Neural crest cell (in vitro differentiated cells): ENCODE results near the gene DCAF5. TPM values are rescaled to one million over a fixed set of nuclear protein-coding genes. Genes with fewer than 3 reads are reported as not detected.
"Not testable (repeated sequence)": the region's sequence is repeated elsewhere in the genome, so short reads cannot be mapped to it uniquely, and the experiment has no call there.

Experiments
- DNase-seq: peaks from one replicate; pipeline ENCODE4 v3.0.0; 2021; ENCODE audit warnings: low read depth, mixed read lengths, low spot score
- H3K27ac Mint-ChIP-seq: one replicate; pipeline ENCODE4 v1.8.0; 2021; ENCODE audit warnings: mild to moderate bottlenecking, mixed read lengths; ENCODE audit not compliant: unreplicated experiment
- H3K27me3 Mint-ChIP-seq: 2 replicates; pipeline ENCODE4 v1.8.0; 2021; ENCODE audit warnings: low read depth, mild to moderate bottlenecking, mixed read lengths
- H3K36me3 Mint-ChIP-seq: 2 replicates; pipeline ENCODE4 v1.8.0; 2021; ENCODE audit warnings: low read depth, mild to moderate bottlenecking, mixed read lengths
- H3K4me1 Mint-ChIP-seq: 2 replicates; pipeline ENCODE4 v1.8.0; 2021; ENCODE audit warnings: mixed read lengths
- H3K4me3 Mint-ChIP-seq: one replicate; pipeline ENCODE4 v1.8.0; 2021; ENCODE audit warnings: mild to moderate bottlenecking, mixed read lengths
- H3K9me3 Mint-ChIP-seq: 2 replicates; pipeline ENCODE4 v1.8.0; 2021; ENCODE audit warnings: mixed read lengths
- CTCF ChIP-seq: fragments of 200-600 bp; sonication (generic); conservative IDR thresholded peaks from 2 replicates; pipeline ENCODE4 v1.5.0; 2021; ENCODE audit warnings: antibody characterized with exemption, mild to moderate bottlenecking
- total RNA-seq: library from RNA; stranded (reverse); gene quantifications from 2 replicates; pipeline ENCODE4 v1.2.1, GENCODE V29; 2021

Gene DCAF5
- total RNA-seq, 1 donor from 2014 or later: 46.7 TPM

DNA sequence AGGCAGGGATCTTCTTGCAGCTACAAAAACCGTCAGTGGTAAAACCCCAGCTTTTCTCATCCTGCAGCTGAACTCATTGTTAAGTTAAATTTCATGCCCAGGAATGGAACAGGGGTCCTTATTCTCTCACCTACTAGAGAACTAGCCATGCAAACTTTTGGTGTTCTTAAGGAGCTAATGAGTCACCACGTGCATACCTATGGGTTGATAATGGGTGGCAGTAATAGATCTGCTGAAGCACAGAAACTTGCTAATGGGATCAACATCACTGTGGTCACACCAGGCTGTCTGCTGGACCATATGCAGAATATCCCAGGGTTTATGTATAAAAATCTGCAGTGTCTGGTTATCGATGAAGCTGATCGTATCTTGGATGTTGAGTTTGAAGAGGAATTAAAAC lies 68.9 kb downstream of the DCAF5 start:
- no peak overlapping the region for H3K4me3 Mint-ChIP-seq
- H3K36me3 Mint-ChIP-seq: peaks cover 15% of the 10 kb centered on the region
- H3K27ac Mint-ChIP-seq: no peak overlapping the region
- no peak for DNase-seq
- no peak for TF ChIP-seq CTCF
- H3K4me1 Mint-ChIP-seq: peaks cover 22% of the 10 kb centered on the region
- no peaks in the 10 kb centered on the region for H3K9me3 Mint-ChIP-seq
- no peaks in the 10 kb centered on the region for H3K27me3 Mint-ChIP-seq

DNA sequence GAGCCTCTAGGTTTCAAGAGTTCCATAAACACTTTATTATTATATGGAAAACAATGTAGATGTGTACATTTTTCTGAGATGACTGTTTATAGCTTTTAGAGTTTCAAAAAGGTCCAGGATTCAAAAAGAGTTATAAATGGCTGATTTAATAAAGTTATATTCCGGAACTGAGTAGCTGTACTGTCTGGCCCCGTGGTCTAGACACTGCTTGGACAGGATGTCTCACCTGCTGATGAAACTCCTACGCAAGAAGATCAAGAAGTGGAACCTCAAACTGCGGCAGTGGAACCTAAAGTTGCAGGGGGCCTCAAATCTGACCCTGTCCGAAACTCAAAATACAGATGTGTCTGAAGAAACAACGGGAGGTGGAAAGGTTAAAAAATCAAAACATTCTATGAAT lies 69.7 kb downstream of the DCAF5 start:
- Mint-ChIP-seq H3K4me1 (peaks cover 26% of the 10 kb centered on the region), H3K9me3 (no peaks in the 10 kb centered on the region), H3K36me3 (peaks cover 19% of the 10 kb centered on the region), H3K27ac (no peak overlapping the region), H3K4me3 (no peak overlapping the region), H3K27me3 (no peaks in the 10 kb centered on the region)
- no peak for TF ChIP-seq CTCF
- DNase-seq: no peak

DNA sequence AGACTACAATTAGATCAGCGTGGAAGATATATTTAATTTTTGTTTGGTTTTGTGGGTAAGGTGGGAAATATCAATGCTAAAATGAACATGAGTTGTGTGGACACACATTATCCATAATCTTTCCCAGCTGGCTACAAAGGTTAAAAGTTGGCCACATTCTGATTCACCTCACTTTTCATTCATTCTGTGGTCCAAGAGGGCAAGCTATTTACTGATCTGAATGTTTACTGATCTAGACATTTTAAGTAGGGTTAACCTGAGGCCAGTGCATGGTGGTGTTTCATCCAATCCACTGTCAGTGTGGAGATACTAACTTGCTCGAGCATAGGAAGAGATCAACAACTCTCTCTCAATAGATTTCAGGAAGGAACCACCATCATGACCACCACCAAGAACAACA lies 71.6 kb downstream of the DCAF5 start:
- H3K27me3 Mint-ChIP-seq: no peaks in the 10 kb centered on the region
- no peak for DNase-seq
- no peak for TF ChIP-seq CTCF
- no peaks in the 10 kb centered on the region for H3K9me3 Mint-ChIP-seq
- H3K27ac Mint-ChIP-seq: no peak overlapping the region
- H3K4me1 Mint-ChIP-seq: peaks cover 26% of the 10 kb centered on the region
- peaks cover 19% of the 10 kb centered on the region for H3K36me3 Mint-ChIP-seq
- no peak overlapping the region for H3K4me3 Mint-ChIP-seq

- Mint-ChIP-seq H3K4me3 (no peak overlapping the region), H3K36me3 (peaks cover 19% of the 10 kb centered on the region), H3K27me3 (no peaks in the 10 kb centered on the region), H3K27ac (no peak overlapping the region), H3K4me1 (peaks cover 26% of the 10 kb centered on the region), H3K9me3 (no peaks in the 10 kb centered on the region)
- no peak for DNase-seq
- TF ChIP-seq CTCF: no peak
Measured at GRCh38 chr14:69079747-69080146, 73.2 kb downstream of the DCAF5 start.

DNA sequence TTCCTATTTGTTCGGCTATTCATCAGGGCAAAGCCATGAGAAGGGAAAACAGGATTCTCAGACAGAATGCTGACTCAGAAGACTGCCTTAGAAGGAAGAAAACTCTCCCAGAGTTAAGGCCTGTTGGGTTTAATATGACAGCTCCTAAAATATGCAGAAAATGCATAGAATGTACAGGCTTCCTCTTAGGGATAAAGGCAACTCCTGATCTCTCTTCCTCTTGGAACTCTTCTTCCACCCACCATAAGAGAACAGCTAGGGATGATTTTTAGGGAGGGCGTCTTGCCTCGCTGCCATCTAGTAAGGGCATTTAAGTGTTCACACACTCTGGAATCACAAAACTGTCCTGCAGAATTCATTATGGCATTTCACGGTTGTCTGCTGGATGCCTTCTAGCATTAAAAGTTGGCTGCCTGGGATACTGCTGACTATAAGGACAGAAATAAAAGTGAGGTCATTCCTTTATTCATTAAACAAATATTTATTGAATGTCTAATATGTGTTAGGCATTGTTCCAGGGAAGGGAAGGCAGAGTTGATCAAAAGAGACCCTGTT lies 73.7 kb downstream of the DCAF5 start:
- no peak overlapping the region for H3K4me3 Mint-ChIP-seq
- H3K27me3 Mint-ChIP-seq: no peaks in the 10 kb centered on the region
- H3K36me3 Mint-ChIP-seq: peaks cover 19% of the 10 kb centered on the region
- no peak for TF ChIP-seq CTCF
- no peaks in the 10 kb centered on the region for H3K9me3 Mint-ChIP-seq
- no peak for DNase-seq
- peaks cover 26% of the 10 kb centered on the region for H3K4me1 Mint-ChIP-seq
- peak overlapping the region; percentile 0 for H3K27ac Mint-ChIP-seq

- H3K9me3 Mint-ChIP-seq: no peaks in the 10 kb centered on the region
- DNase-seq: no peak
- no peaks in the 10 kb centered on the region for H3K27me3 Mint-ChIP-seq
- H3K27ac Mint-ChIP-seq: no peak overlapping the region
- peaks cover 13% of the 10 kb centered on the region for H3K36me3 Mint-ChIP-seq
- H3K4me1 Mint-ChIP-seq: peaks cover 26% of the 10 kb centered on the region
- no peak overlapping the region for H3K4me3 Mint-ChIP-seq
- no peak for TF ChIP-seq CTCF
Measured at GRCh38 chr14:69077841-69078240, 75.1 kb downstream of the DCAF5 start.

DNA sequence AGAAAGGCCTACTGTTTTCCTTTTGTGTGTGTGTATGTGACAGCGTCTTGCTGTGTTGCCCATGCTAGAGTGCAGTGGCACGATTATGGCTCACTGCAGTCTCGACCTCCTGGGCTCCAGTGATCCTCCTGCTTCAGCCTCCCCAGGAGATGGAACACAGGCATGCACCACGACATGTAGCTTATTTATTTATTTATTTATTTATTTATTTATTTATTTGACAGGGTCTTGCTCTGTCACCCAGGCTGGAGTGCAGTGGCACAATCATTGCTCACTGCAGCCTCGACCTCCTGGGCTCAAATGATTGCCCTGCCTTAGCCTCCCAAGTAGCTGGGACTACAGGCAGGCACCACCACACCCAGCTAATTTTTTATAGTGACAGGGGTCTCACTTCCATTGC lies 75.7 kb downstream of the DCAF5 start:
- peaks cover 26% of the 10 kb centered on the region for H3K4me1 Mint-ChIP-seq

More for the DNA sequence above, 75.7 kb downstream of the DCAF5 start:
- H3K4me3 Mint-ChIP-seq, H3K27me3 Mint-ChIP-seq, H3K9me3 Mint-ChIP-seq, DNase-seq, H3K27ac Mint-ChIP-seq: not testable (repeated sequence)
- H3K36me3 Mint-ChIP-seq: peaks cover 13% of the 10 kb centered on the region
